Measurements from ENCODE around the gene PRKACB.

GRCh38 chr1:84168783-84169182 lies 24.7 kb downstream of the PRKACB start:
- TF ChIP-seq CTCF (optimal IDR thresholded peaks at IDR 0.05 in 1 of 3, IDR thresholded peaks at IDR 0.05 in 1 of 3, conservative IDR thresholded peaks at IDR 0.05 in 1 of 3; ENCODE audit: extremely low read depth in 1 of 3, insufficient read depth in 2 of 3, low read length in 3 of 3) (no peak), EZH2 (IDR thresholded peaks at IDR 0.05; ENCODE audit: low read length) (no peak)
